H9 (cell line): ENCODE results near the gene SPHK1. TPM values are rescaled to one million over a fixed set of nuclear protein-coding genes. Genes with fewer than 3 reads are reported as not detected.
A peak's percentile ranks its signal among the peaks of the same experiment; 100 is the strongest.

Experiments used
- DNase-seq: peaks from one replicate; pipeline ENCODE4 v3.0.0-alpha.2; 2017
- H2AFZ ChIP-seq: one replicate; pipeline ENCODE4 v1.6.1; 2013; ENCODE audit warnings: mild to moderate bottlenecking, low read length, control low read depth, moderate library complexity
- H2AK5ac ChIP-seq: 2 replicates; pipeline ENCODE4 v1.6.1; 2013; ENCODE audit warnings: low read length, control low read depth, mixed read lengths; ENCODE audit not compliant: insufficient read length
- H2BK120ac ChIP-seq: one replicate; pipeline ENCODE4 v1.6.1; 2013; ENCODE audit warnings: low read depth, mild to moderate bottlenecking, low read length, control low read depth, inconsistent platforms; ENCODE audit not compliant: poor library complexity, severe bottlenecking
- H2BK12ac ChIP-seq: 2 replicates; pipeline ENCODE4 v1.6.1; 2013; ENCODE audit warnings: low read length, control low read depth, mixed read lengths, low read depth; ENCODE audit not compliant: insufficient read length
- H2BK15ac ChIP-seq: 2 replicates; pipeline ENCODE4 v1.6.1; 2013; ENCODE audit warnings: low read depth, low read length, control low read depth
- H2BK20ac ChIP-seq: one replicate; pipeline ENCODE4 v1.6.1; 2013; ENCODE audit warnings: low read depth, mild to moderate bottlenecking, low read length, control low read depth, inconsistent platforms; ENCODE audit not compliant: poor library complexity, severe bottlenecking
- H2BK5ac ChIP-seq: 2 replicates; pipeline ENCODE4 v1.6.1; 2013; ENCODE audit warnings: low read length, control low read depth, mixed read lengths; ENCODE audit not compliant: insufficient read length
- H3K14ac ChIP-seq: 2 replicates; pipeline ENCODE4 v1.6.1; 2013; ENCODE audit warnings: low read length, control low read depth; ENCODE audit not compliant: insufficient read depth
- H3K18ac ChIP-seq: 2 replicates; pipeline ENCODE4 v1.6.1; 2013; ENCODE audit warnings: low read depth, mild to moderate bottlenecking, mixed read lengths, low read length, control low read depth; ENCODE audit not compliant: insufficient read length
- H3K23ac ChIP-seq: 2 replicates; pipeline ENCODE4 v1.6.1; 2013; ENCODE audit warnings: low read length, control low read depth, mixed read lengths, low read depth; ENCODE audit not compliant: insufficient read length
- H3K23me2 ChIP-seq: 2 replicates; pipeline ENCODE4 v1.6.1; 2013; ENCODE audit warnings: low read depth, mild to moderate bottlenecking, mixed read lengths, low read length, control low read depth; ENCODE audit not compliant: insufficient read length, poor library complexity, severe bottlenecking
- H3K27ac ChIP-seq: 2 replicates; pipeline ENCODE4 v1.5.1; 2013; ENCODE audit warnings: low read length, control low read depth, mixed read lengths, low read depth; ENCODE audit not compliant: insufficient read length
- H3K27me3 ChIP-seq: 2 replicates; pipeline ENCODE4 v1.6.1; 2013; ENCODE audit warnings: low read length, control low read depth, inconsistent platforms; ENCODE audit not compliant: insufficient read depth
- H3K4ac ChIP-seq: 2 replicates; pipeline ENCODE4 v1.6.1; 2013; ENCODE audit warnings: low read depth, mild to moderate bottlenecking, control low read depth, inconsistent platforms, low read length, moderate library complexity
- H3K4me1 ChIP-seq: 2 replicates; pipeline ENCODE4 v1.6.1; 2013; ENCODE audit warnings: low read length, control low read depth, inconsistent platforms; ENCODE audit not compliant: insufficient read depth
- H3K4me2 ChIP-seq: 2 replicates; pipeline ENCODE4 v1.6.1; 2013; ENCODE audit warnings: low read length, control low read depth, mixed read lengths; ENCODE audit not compliant: insufficient read length, insufficient read depth
- H3K56ac ChIP-seq: 2 replicates; pipeline ENCODE4 v1.6.1; 2013; ENCODE audit warnings: low read depth, mild to moderate bottlenecking, mixed read lengths, low read length, control low read depth; ENCODE audit not compliant: insufficient read length
- H3K79me1 ChIP-seq: 2 replicates; pipeline ENCODE4 v1.6.1; 2013; ENCODE audit warnings: low read depth, mild to moderate bottlenecking, moderate library complexity, low read length, control low read depth, inconsistent platforms; ENCODE audit not compliant: insufficient read depth, poor library complexity, severe bottlenecking
- H3K79me2 ChIP-seq: 2 replicates; pipeline ENCODE4 v1.6.1; 2013; ENCODE audit warnings: low read length, control low read depth, inconsistent platforms; ENCODE audit not compliant: insufficient read depth
- H3K9ac ChIP-seq: 2 replicates; pipeline ENCODE4 v1.6.1; 2013; ENCODE audit warnings: low read length, control low read depth, mixed read lengths; ENCODE audit not compliant: insufficient read length; ENCODE audit errors: extremely low read depth
- H3K9me3 ChIP-seq: one replicate; pipeline ENCODE4 v1.6.1; 2013; ENCODE audit warnings: low read depth, low read length, inconsistent platforms; ENCODE audit not compliant: control insufficient read depth
- H3T11ph ChIP-seq: one replicate; pipeline ENCODE4 v1.6.1; 2013; ENCODE audit warnings: mild to moderate bottlenecking, low read length, control low read depth, inconsistent platforms
- H4K20me1 ChIP-seq: one replicate; pipeline ENCODE4 v1.6.1; 2013; ENCODE audit not compliant: control insufficient read depth, insufficient read length, insufficient read depth
- H4K5ac ChIP-seq: 2 replicates; pipeline ENCODE4 v1.6.1; 2013; ENCODE audit warnings: low read depth, mild to moderate bottlenecking, mixed read lengths, low read length, control low read depth; ENCODE audit not compliant: insufficient read length
- H4K8ac ChIP-seq: replicated peaks from 2 replicates; pipeline ENCODE4 v1.6.1; 2013; ENCODE audit warnings: low read length, control low read depth, mixed read lengths, low read depth; ENCODE audit not compliant: insufficient read length
- H4K91ac ChIP-seq: 2 replicates; pipeline ENCODE4 v1.6.1; 2013; ENCODE audit warnings: low read depth, mild to moderate bottlenecking, moderate library complexity, mixed read lengths, low read length, control low read depth; ENCODE audit not compliant: insufficient read length
- H3K27ac Mint-ChIP-seq, 3 experiments: 2 replicates in 2 of 3; 3 replicates in 1 of 3; pipeline ENCODE4 v1.8.0; 2020 to 2021; ENCODE audit warnings: mixed read lengths in 3 of 3, mild to moderate bottlenecking in 1 of 3, moderate library complexity in 1 of 3
- H3K27me3 Mint-ChIP-seq: 2 replicates; pipeline ENCODE4 v1.8.0; 2021; ENCODE audit warnings: low read depth, mild to moderate bottlenecking, moderate library complexity, mixed read lengths
- H3K36me3 Mint-ChIP-seq, 3 experiments: 2 replicates in 2 of 3; 3 replicates in 1 of 3; pipeline ENCODE4 v1.8.0; 2020 to 2021; ENCODE audit warnings: low read depth in 3 of 3, mixed read lengths in 3 of 3; ENCODE audit not compliant: insufficient read depth in 1 of 3
- H3K4me1 Mint-ChIP-seq, 2 experiments: 2 replicates each; pipeline ENCODE4 v1.8.0; 2020; ENCODE audit warnings: mixed read lengths in 2 of 2
- H3K4me3 Mint-ChIP-seq, 2 experiments: 2 replicates in 1 of 2; 3 replicates in 1 of 2; pipeline ENCODE4 v1.8.0; 2020 to 2021; ENCODE audit warnings: mild to moderate bottlenecking in 2 of 2, mixed read lengths in 2 of 2, moderate library complexity in 1 of 2
- H3K9me3 Mint-ChIP-seq, 2 experiments: 2 replicates in 1 of 2; 3 replicates in 1 of 2; pipeline ENCODE4 v1.8.0; 2020; ENCODE audit warnings: mild to moderate bottlenecking in 2 of 2, mixed read lengths in 2 of 2, moderate library complexity in 1 of 2
- WGBS: extraction: QIAGEN DNeasy Blood & Tissue Kit; methylation state at CpG from one replicate; pipeline ENCODE4 v1.1.7; 2013; ENCODE audit warnings: missing lambda C conversion rate, low lambda C conversion rate, mixed read lengths; ENCODE audit not compliant: insufficient read length; ENCODE audit errors: extremely low coverage; 5-methylcytosine and 5-hydroxymethylcytosine counted together
- total RNA-seq: library from RNA; stranded (reverse); gene quantifications from 2 replicates; pipeline ENCODE4 v1.2.1, GENCODE V29; 2021
- TF ChIP-seq, protein P1 (sequence below): fragments of 200-600 bp; sonication (generic); conservative IDR thresholded peaks from 3 replicates; pipeline ENCODE4 v1.8.0; 2021; ENCODE audit warnings: antibody characterized with exemption, mild to moderate bottlenecking

Gene SPHK1
- total RNA-seq, 1 experiment from 2014 or later: 1.4 TPM

DNA sequence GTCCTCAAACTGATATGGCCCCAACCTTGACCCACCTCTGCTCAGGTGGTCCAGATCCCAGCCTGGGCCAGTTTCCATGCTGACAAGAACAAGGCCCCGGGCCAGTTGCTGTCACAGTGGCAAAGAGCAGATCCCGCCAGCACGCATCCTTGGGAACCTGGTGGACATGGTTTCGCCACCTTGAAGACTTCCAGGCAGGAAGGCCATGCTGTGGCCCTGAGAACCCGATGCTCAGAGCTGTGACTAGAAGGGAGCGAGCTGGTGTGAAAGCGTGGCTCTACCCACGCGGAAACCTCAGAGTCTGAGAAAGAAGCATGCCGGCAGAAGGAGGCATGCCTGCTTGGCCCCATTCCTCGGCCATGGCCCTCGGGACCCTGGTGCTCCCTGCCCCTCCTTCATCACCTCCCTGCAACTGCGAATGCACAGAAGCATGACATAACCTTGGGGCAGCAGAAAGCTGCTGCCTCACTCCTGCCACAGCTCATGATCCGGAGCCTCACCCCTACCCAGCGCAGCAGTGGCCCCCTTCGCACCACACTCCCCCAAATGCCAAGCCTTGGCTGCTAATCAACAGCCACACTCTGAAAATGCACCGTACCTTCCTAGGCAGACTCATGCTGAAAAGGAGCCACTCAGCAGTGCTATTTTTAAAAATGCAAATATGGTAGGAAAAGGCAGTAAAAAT is 35.3 kb downstream of the SPHK1 start:
- Histone ChIP-seq H4K8ac (no peak overlapping the region), H4K91ac (no peak overlapping the region), H3T11ph (no peak overlapping the region), H3K56ac (no peak overlapping the region), H3K23ac (no peak overlapping the region), H2BK15ac (no peak overlapping the region), H2BK5ac (no peak overlapping the region), H2AK5ac (no peak overlapping the region), H3K27me3 (no peaks in the 10 kb centered on the region), H3K4ac (no peak overlapping the region), H3K4me1 (peaks cover 3% of the 10 kb centered on the region; the same call in 1 of the 2 replicates), H3K9ac (no peak overlapping the region), H4K5ac (no peak overlapping the region), H2BK12ac (no peak overlapping the region), H3K9me3 (no peaks in the 10 kb centered on the region), H3K4me2 (no peak overlapping the region), H2BK120ac (no peak overlapping the region), H3K14ac (no peak overlapping the region), H3K27ac (no peak overlapping the region), H4K20me1 (no peaks in the 10 kb centered on the region), H2BK20ac (no peak overlapping the region), H3K79me2 (peaks cover 16% of the 10 kb centered on the region), H3K18ac (no peak overlapping the region), H3K23me2 (no peaks in the 10 kb centered on the region), H3K79me1 (no peaks in the 10 kb centered on the region), H2AFZ (no peak overlapping the region)
- DNase-seq: no peak
- peaks cover 25 to 26% of the 10 kb centered on the region in 2 experiments for H3K4me1 Mint-ChIP-seq
- H3K27ac Mint-ChIP-seq: peak overlapping the region in 1 of 3 experiments; percentile 93; a peak in 2 of 7 replicates
- H3K36me3 Mint-ChIP-seq: peaks cover 3 to 20% (median 15%) of the 10 kb centered on the region in 3 experiments; a peak in 6 of 7 replicates
- no CpG with 5 or more reads among the region's 17 CpGs for WGBS
- no peaks in the 10 kb centered on the region for H3K9me3 Mint-ChIP-seq
- H3K27me3 Mint-ChIP-seq: no peaks in the 10 kb centered on the region
- H3K4me3 Mint-ChIP-seq: no peak overlapping the region
- TF ChIP-seq, protein P1, sequence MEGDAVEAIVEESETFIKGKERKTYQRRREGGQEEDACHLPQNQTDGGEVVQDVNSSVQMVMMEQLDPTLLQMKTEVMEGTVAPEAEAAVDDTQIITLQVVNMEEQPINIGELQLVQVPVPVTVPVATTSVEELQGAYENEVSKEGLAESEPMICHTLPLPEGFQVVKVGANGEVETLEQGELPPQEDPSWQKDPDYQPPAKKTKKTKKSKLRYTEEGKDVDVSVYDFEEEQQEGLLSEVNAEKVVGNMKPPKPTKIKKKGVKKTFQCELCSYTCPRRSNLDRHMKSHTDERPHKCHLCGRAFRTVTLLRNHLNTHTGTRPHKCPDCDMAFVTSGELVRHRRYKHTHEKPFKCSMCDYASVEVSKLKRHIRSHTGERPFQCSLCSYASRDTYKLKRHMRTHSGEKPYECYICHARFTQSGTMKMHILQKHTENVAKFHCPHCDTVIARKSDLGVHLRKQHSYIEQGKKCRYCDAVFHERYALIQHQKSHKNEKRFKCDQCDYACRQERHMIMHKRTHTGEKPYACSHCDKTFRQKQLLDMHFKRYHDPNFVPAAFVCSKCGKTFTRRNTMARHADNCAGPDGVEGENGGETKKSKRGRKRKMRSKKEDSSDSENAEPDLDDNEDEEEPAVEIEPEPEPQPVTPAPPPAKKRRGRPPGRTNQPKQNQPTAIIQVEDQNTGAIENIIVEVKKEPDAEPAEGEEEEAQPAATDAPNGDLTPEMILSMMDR: no peak
